H54 (cell line): ENCODE data around the gene AMER3.

Experiments used
- DNase-seq: peaks from one replicate; pipeline ENCODE4 v3.0.0; 2011; ENCODE audit warnings: low spot score, mixed read lengths; ENCODE audit not compliant: insufficient read length
- FAIRE-seq: peaks from 3 replicates; lab custom pipeline; 2011; peaks lifted over from hg19 to GRCh38; lab: Jason Lieb, UNC
- POLR2A ChIP-seq: IDR thresholded peaks from 2 replicates; pipeline ENCODE4 v1.6.1; 2011; ENCODE audit warnings: low read depth, mild to moderate bottlenecking, low read length

Gene AMER3

DNA sequence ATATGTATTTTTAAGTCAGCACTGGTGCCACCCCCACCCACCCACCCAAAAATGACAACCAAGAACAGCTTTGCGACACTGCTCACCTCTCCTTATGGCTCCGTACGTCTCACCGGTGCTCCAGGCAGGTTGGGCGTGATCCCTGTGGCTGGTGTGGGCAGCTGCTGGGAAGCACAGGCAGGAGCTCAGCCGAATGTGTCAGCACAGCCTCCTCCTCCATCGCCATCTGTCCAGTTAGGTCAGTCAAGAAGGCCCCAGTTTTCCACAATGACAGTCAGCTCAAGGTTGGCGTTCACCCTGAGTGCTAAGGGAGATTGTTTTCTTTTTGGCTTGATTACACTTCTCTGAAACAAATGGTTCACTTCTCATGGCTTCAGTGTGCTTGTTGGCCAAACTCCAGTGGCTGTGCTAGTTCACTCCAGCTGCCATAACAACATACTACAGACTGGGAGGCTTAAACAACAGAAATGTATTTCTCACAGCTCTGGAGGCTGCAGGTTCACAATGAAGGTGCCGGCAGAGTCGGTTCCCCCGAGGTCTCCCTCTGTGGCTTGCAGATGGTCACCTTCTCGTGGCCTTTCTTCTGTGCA lies 30.2 kb downstream of the AMER3 start:
- no peak for DNase-seq
- no peak for FAIRE-seq
- no peak for TF ChIP-seq POLR2A

GRCh38 chr2:130786076-130786475 lies 30.7 kb downstream of the AMER3 start:
- no peak for TF ChIP-seq POLR2A
- FAIRE-seq (no peak), DNase-seq (no peak)

DNA sequence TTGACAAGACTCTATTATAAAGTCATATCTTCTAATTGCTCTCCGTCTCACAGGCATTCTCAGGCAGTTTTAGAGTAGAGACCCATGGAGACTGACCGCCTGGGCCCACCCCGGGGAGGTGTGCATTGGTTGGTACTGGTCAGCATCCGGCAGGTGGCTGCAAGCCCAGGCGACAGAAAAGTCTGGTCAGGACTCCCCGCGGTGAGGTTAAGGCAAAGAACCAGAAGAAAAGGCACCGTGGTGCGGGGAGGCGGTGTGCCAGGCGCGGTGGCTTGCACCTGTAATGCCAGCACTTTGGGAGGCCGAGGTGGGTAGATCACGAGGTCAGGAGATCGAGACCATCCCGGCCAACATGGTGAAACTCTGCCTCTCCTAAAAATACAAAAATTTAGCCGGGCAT lies 32.5 kb downstream of the AMER3 start:
- TF ChIP-seq POLR2A = no peak
- FAIRE-seq (no peak), DNase-seq (no peak)

DNA sequence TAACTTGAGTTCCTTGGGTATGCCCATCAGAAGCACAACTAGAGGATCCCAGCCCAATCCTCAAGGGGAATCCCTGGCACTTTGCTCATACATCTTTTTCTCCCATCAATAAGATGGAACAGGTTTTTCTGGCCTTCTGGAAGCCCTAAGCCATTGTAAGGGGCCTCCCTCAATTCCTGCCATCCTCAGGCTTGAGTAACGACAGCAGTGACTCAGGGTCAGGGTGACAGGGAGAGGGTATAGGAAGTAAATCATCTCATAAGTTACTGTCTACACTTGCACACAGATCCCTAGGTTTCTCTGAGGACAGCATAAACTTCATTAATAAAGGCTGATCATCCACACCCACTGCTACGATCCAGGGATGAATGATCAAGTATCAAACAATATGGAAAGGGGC lies 35.0 kb downstream of the AMER3 start:
- DNase-seq = no peak
- no peak for FAIRE-seq
- no peak for TF ChIP-seq POLR2A

DNA sequence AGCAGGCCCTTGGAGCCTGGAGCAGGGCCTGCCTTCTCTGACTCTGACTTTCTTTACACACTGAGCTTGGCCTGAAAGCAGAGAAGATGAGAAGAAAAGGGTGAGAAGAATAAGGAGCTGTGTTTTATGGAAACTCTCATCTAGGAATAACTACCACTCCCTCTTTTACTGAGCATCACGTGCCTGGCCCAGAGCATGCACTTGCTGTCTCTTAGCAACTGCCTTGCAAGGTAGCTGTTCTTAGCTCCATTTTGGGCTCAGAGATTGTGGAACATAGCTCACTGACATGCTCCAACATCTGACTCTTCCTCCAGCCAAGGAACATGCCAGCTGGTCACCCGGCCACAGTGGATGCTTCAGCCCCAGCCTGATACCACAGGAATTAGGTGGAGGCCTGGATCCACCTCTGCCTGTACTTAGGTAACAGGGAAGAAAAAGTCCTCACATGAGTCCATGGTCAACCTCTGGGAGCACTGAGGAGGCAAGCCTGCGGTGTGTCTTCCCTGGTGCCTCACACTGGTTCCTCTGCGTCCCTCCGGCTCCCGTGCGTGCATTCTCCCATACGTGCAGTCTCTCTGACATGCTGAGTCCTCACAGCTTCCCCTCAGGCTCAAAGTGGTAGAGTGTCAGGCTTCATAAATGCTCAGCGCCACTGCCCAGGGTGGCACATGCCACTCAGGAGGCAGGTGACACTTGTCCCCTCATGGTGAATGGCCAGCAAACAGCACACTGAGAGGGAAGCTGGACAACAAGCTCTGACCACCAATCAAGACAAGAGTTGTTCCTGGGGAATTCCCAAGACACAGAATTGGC lies 35.7 kb downstream of the AMER3 start:
- no peak for FAIRE-seq
- DNase-seq = no peak
- TF ChIP-seq POLR2A = no peak

GRCh38 chr2:130791617-130791939 lies 36.2 kb downstream of the AMER3 start:
- FAIRE-seq (no peak), DNase-seq (no peak)
- TF ChIP-seq POLR2A = no peak

GRCh38 chr2:130795431-130795830 lies 40.1 kb downstream of the AMER3 start:
- FAIRE-seq = no peak

GRCh38 chr2:130796290-130796689 lies 41.0 kb downstream of the AMER3 start:
- no peak for TF ChIP-seq POLR2A
- FAIRE-seq (no peak), DNase-seq (no peak)

More at GRCh38 chr2:130795431-130795830, 40.1 kb downstream of the AMER3 start:
- DNase-seq = no peak
- no peak for TF ChIP-seq POLR2A

DNA sequence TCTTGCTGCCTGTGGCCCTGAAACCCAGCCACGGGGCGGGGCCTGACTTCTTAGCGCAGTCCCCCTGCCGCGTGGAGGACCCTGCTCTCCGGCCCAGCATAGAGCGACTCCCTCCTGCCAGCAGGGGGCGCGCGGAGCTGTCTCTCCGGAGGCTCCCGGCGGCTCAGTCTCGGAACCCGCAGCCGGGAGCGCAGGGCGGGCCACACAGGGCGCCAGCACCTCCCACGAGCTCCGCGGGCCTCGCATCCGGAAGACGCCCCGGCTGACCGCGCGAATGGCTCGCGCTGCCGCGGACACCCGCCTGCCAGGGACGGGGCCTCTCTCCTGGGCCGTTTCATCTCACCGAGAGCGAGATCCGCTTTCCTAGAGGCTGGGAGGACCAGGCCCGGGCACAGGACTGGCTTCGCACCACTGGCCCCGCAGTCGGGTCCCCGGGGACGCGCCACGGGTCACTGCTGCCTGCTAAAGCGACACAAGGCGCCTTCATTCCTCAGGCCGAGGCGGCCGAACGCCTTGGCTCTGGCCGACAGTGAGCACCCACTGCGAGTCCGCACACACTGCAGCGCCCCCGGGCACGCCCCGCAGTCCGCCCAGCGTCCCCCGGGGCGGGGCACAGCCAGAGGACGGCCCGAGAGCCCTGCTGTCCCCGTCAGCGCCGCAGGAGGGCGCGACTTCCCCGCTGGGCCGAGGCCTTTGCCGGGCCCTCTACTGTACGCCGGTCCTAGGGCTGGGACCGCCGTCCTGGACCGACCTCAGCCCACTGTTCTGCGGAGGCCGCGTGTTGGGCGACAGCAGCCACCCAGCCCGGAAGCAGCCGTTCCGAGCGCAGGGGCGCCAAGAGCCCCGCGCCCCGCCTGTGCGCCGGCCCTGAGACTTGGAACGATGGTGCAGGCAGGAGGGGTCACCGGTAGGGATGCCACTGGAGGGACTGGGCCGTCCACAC lies 42.4 kb downstream of the AMER3 start:
- FAIRE-seq = no peak
- peak; percentile 90 for DNase-seq
- TF ChIP-seq POLR2A = peak; percentile 79

DNA sequence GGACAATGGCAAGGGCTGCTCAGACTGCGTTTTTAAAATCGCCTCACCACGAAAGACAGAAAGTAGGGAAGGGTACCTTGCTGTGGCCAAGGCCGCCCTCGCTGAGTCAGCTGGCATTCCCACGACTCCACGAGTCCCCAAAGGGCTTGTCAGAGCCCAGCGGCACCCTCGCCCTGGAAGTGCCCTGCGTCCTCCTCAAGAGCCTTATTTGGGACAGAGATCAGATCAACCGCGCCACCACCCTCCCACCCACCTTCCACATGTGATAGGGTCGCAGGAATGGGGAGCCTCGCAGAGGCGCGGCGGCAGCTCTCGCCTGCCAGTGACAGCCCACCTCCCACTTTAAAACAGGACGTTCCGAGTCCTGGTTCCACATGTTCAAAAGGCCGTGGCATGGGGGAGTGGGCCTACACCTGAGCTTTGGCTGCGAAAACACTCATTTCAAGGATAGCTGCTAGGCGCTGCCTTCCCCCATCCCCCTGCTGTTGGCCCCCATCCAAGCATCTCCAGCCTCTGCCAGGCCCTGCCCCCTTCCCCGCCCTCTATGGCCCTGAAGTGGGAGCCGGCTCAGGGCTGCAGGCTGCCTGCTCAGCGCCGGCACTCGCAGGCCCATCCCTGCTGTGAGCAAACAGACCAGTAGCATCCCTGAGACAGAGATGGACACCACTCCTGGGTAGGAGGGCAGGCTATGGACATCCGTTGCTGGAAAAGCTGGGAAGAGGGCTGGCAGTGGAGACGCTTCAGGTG lies 43.3 kb downstream of the AMER3 start:
- FAIRE-seq = no peak
- TF ChIP-seq POLR2A = no peak
- no peak for DNase-seq

GRCh38 chr2:130799295-130799694 lies 44.0 kb downstream of the AMER3 start:
- no peak for FAIRE-seq
- TF ChIP-seq POLR2A = no peak
- no peak for DNase-seq

DNA sequence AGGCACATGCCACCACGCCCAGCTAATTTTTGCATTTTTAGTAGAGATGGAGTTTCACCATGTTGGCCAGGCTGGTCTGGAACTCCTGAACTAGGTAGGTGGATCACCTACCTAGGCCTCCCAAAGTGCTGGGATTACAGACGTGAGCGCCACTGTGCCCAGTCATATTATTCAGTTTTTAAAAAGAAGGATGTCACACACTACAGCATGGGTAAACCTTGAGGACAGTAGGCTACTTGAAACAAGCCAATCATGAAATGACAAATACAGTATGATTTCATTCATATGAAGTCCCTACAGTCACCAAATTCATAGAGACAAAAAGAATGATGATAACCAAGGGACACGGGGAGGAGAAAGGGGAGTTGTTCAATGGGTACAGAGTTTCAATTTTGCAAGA lies 50.3 kb downstream of the AMER3 start:
- TF ChIP-seq POLR2A = no peak
- FAIRE-seq (no peak), DNase-seq (no peak)

- DNase-seq = no peak
- TF ChIP-seq POLR2A = no peak
- FAIRE-seq = no peak
Measured at GRCh38 chr2:130806370-130806769, 51.0 kb downstream of the AMER3 start.
